ENCODE results near the gene SLC1A7. TPM values are rescaled to one million over a fixed set of nuclear protein-coding genes. Genes with fewer than 3 reads are reported as not detected.

SLC1A7 gene
- polyA plus RNA-seq, 1 experiment = 0.63 TPM

- ChIA-PET POLR2A (no interaction called here), CTCF (interaction anchor here (0.9 to 1.2 kb wide), 3 partner anchors 9 to 61 kb away, joined by 3 to 6 read pairs (median 3); no protein-coding TSS in a partner anchor)
- no peak for TF ChIP-seq CTCF (IDR thresholded peaks at IDR 0.05; ENCODE audit: insufficient read depth, low read depth, low read length)
- Histone ChIP-seq H3K27me3 (ENCODE audit: control insufficient read depth, insufficient read depth, low read length) (no peaks in the 10 kb centered on the region), H3K4me3 (ENCODE audit: low read depth, low read length) (no peak overlapping the region), H3K36me3 (ENCODE audit: control insufficient read depth, insufficient read depth, low read length) (no peaks in the 10 kb centered on the region)
- no peak for DNase-seq (ENCODE audit: low read depth)
These were observed 31.3 kb downstream of the SLC1A7 start for GRCh38 chr1:53111073-53111556.

GRCh38 chr1:53110370-53111072, 31.9 kb downstream of the SLC1A7 start:
- peak; percentile 78 for DNase-seq (ENCODE audit: low read depth)
- Histone ChIP-seq H3K27me3 (ENCODE audit: control insufficient read depth, insufficient read depth, low read length) (no peaks in the 10 kb centered on the region), H3K4me3 (ENCODE audit: low read depth, low read length) (no peak overlapping the region), H3K36me3 (ENCODE audit: control insufficient read depth, insufficient read depth, low read length) (no peaks in the 10 kb centered on the region)
- POLR2A ChIA-PET = no interaction called here
- TF ChIP-seq CTCF (IDR thresholded peaks at IDR 0.05; ENCODE audit: insufficient read depth, low read depth, low read length) = no peak; the same call in 1 of the 2 replicates
- CTCF ChIA-PET = interaction anchor here (0.9 to 1.2 kb wide), 3 partner anchors 10 to 69 kb away, joined by 3 to 6 read pairs (median 4); no protein-coding TSS in a partner anchor

- Histone ChIP-seq H3K36me3 (ENCODE audit: control insufficient read depth, insufficient read depth, low read length) (no peaks in the 10 kb centered on the region), H3K4me3 (ENCODE audit: low read depth, low read length) (no peak overlapping the region), H3K27me3 (ENCODE audit: control insufficient read depth, insufficient read depth, low read length) (no peaks in the 10 kb centered on the region)
- ChIA-PET POLR2A (no interaction called here), CTCF (interaction anchor here (0.9 to 1.7 kb wide), 4 partner anchors 14 to 72 kb away, joined by 3 read pairs; no protein-coding TSS in a partner anchor)
- no peak for TF ChIP-seq CTCF (IDR thresholded peaks at IDR 0.05; ENCODE audit: insufficient read depth, low read depth, low read length)
- peak; percentile 82 for DNase-seq (ENCODE audit: low read depth)
These were observed 33.5 kb downstream of the SLC1A7 start for GRCh38 chr1:53108646-53109580.

- H3K36me3 ChIP-seq (ENCODE audit: control insufficient read depth, insufficient read depth, low read length) = no peaks in the 10 kb centered on the region
- ChIA-PET POLR2A (no interaction called here), CTCF (interaction anchor here (0.6 to 1.7 kb wide), 5 partner anchors 15 to 330 kb away, joined by 3 read pairs; no protein-coding TSS in a partner anchor)
- H3K4me3 ChIP-seq (ENCODE audit: low read depth, low read length) = no peak overlapping the region
- no peaks in the 10 kb centered on the region for H3K27me3 ChIP-seq (ENCODE audit: control insufficient read depth, insufficient read depth, low read length)
- DNase-seq (ENCODE audit: low read depth) = peak; percentile 100
- no peak for TF ChIP-seq CTCF (IDR thresholded peaks at IDR 0.05; ENCODE audit: insufficient read depth, low read depth, low read length)
These were observed 34.7 kb downstream of the SLC1A7 start for GRCh38 chr1:53107570-53108322.

All from BJ (cell line).